ENCODE data around the gene SPSB2.

SPSB2 gene

DNA sequence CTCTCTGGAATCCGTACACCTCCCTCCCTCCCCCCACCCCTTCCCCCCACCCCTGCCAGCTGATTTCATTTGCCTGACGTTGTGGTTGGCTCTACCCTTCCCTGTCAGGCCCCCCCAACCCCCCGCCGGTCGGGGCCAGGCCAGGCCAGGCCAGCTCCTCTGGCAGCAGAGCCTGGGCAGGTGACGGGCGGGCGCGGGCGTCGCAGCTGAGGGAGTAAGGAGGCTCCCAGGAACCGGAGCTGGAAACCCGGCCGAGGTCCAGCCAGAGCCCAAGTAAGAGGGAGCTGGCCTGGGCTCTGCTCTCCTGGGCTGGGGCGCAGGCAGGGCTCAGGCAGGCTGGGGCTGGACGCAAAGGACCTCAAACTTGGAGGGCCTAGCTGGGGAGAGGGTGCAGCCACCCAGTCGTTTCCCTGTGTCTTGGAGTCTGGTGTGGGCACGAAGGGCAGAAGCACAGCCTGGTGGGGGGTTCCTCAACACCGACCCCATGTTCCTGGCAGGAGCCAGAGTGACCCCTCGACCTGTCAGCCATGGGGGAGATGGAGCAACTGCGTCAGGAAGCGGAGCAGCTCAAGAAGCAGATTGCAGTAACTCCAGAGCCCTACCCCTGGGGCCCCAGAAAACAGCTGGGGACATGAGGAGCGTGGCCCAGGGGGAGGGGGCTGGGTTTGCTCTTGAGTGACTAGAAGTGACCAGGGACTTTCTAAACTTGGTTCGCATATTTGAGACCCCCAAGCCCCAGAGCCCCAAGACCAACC lies 32.2 kb downstream of the SPSB2 start, which contains the start of gene GNB3:
Gene GNB3, plus strand, starts transcription at position 165 of the 755 bp plus-strand sequence. Its CDS starts 363 bp downstream, at position 528.
- no peak for DNase-seq
- intact Hi-C loops (cut with DNase I): no loop called here

DNA sequence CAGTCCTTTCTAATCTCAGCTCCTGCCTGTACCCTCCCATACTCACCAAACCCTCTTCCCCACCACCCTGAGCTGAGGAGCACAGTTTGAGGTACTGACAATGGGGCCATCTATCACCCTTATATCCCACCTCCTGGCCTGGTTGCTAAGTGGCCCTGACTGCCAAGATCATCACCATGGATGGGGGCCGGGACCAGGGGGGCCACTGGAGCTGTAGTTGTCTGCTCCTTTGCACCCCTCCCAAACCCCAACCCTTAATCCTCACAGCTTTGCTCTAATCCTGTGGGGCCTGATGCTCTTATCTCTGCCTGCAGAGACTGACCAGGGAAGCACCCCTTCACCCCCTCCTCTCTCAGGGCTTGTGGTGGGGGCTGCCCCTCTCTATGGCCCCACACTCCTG lies 32.8 kb downstream of the SPSB2 start:
- intact Hi-C loops (cut with DNase I): no loop called here
- no peak for DNase-seq

DNA sequence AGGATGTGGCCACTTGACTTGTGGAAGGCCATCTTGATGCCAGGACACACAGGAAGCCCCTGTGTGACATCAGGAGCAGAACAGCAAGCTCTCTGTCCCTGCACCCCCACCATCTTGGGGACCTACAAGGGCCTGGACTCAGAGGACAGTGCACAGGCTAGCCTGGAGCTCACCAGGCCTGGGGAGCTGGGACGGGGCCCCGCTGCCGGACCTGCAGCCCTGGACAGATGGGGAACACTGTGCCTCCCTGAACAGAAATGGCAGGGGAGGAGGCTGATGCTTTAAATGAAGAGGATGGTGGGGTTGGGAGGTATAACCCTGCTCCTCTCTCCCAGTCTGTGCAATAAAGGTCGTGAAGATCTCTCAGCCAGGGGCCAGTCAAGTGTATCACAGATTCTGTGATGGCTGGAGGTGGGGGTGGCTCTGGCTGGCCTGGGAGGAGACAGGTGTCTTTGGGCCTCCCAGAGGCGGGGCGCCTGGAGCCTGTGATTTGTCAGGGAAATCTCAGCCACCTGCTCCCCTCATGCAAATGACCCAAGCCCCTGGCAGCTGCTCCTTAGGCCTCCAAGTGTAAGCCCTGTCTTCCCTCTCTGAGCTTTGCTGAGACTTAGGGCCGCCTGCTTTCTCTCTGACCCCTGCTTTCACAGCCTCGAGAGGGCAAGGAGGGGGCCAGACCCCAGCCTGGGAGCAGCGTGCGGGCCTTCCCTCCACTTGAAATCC lies 33.5 kb downstream of the SPSB2 start:
- DNase-seq: peak in 1 of 42 donors; percentile 49
- intact Hi-C loops (cut with DNase I): no loop called here

DNA sequence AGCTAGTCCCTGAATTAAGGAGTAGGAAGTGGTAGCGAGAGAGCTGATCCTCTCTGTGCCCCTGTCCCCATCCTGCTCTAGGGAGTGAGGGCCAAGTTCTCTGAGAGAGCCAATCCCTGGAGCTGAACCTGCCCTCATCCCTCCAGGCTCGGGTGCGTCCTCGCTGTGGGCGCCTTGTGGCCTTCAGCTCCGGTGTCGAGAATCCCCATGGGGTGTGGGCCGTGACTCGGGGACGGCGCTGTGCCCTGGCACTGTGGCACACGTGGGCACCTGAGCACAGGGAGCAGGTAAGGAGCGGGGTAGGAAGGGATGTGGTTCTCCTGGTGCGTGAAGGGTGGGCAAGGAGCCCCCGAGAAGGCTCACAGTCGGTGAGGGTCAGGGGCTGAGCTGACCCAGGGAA lies 34.2 kb downstream of the SPSB2 start:
- no peak for DNase-seq
- intact Hi-C loops (cut with DNase I): no loop called here

DNA sequence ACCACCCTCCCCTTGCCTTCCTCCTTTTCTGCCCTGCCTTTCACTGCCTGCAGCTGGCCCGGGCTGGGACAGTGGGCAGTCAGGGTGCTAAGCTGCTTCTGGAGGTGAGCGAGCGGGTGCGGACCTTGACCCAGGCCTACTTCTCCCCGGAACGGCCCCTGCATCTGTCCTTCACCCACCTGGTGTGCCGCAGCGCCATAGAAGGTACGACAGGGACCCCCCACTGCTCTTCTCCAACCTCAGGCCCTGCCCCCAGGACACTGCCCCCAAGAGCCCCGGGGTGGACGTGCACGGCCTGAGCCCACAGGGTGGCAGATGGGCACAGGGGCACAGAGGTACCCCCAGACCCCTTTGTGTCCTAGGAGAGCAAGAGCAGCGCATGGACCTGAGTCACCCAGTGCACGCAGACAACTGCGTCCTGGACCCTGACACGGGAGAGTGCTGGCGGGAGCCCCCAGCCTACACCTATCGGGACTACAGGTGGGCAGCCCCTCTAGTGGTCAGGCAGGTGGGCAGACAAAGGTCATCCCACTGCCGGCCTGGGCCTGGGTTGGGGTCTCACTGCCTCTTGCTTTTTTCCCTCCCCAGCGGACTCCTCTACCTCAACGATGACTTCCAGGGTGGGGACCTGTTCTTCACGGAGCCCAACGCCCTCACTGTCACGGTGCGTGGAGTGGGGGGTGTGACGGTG lies 35.6 kb downstream of the SPSB2 start:
- intact Hi-C loops (cut with DNase I): no loop called here
- no peak for DNase-seq

DNA sequence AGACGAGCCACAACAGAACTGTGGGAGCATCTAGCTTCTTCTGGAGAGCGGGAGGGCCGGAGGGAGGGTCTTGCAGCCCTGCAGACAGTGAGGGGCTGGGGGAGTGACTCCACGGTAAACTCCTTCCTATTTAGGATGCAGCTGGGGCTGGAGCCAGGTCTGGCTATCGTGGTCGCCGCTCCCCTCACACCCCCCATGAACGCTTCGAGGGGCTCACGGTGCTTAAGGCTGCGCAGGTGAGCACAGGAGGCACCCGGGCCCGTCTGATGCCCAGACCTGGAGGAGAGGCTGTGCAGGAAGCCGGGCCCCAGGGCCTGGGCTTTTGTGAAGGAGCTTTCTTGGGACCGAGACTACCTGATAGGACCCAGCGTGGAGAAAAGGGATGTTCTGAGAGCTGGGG lies 36.3 kb downstream of the SPSB2 start:
- DNase-seq: no peak
- intact Hi-C loops (cut with DNase I): no loop called here

DNA sequence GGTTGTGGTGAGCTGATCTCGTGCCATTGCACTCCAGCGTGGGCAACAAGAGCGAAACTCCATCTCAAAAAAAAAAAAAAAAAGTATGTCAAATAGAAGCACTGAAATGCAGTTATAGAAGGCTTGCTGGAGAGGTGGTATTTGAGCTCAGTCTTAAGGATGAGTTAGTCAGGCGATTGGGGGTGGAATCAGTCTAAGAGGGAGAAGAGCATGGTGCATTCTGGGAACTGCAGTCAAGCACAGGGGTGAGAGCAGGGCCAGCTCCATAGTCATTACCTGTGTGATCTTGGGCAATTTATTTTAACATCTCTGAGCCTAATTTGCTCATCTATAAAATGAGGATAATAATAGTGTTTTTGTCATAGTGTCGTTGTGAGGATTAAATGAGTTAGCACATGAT lies 38.2 kb downstream of the SPSB2 start:
- intact Hi-C loops (cut with DNase I): no loop called here
- DNase-seq: peak in 30 of 42 donors; percentile 31 to 88 (median 60)

DNA sequence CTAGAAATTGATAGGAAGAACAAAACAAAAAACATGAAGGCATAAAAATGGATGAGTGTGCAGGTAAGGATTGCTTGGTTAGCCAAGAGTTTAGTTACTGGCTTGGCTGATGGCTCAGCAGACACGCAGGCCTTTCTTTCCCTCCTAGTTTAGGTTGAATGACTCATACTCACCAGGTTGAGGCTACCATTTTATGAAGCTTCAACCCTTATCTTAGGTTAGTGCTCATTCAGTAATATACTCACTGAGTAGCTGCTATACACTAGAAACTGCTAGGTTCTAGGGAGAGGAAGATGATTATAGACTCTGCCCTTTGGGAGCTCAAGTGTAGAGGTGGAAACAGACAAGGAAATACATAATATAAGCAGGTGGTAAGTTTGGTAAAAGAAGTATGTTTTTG lies 38.8 kb downstream of the SPSB2 start:
- intact Hi-C loops (cut with DNase I): no loop called here

DNA sequence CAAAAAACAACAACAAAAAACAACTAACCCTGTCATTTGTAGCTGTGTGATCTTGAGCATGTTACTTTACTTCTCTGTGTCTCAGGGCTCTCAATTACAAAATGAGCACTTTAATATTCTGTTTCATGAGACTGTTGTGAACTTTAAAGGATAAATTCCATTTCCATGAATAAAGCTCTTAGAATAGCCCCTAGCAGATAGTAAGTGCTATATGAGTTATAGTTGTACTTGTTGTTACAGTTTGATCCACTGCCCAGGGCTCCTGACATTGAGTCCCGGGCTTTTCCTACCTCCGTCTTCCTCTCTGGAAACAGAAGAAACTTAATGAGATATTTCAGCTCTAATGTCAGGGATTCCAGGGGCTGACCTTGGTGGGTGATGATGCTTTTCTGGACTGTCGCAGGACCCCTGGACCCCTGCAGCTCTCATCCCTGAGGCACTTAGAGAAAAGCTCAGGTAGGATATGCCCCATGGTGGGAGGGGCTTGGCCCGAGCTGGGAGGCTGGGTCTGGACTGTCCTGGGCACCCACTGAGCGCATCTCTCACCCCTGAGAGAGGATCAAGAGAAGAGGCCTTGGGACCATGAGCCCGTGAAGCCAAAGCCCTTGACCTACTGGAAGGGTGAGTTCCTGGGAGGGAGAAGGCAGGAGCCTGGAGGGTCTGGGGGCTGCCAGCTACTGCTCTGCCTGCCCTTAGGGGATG lies 39.8 kb downstream of the SPSB2 start:
- DNase-seq: no peak
- intact Hi-C loops (cut with DNase I): no loop called here

More for the DNA sequence above, 38.8 kb downstream of the SPSB2 start:
- no peak for DNase-seq

DNA sequence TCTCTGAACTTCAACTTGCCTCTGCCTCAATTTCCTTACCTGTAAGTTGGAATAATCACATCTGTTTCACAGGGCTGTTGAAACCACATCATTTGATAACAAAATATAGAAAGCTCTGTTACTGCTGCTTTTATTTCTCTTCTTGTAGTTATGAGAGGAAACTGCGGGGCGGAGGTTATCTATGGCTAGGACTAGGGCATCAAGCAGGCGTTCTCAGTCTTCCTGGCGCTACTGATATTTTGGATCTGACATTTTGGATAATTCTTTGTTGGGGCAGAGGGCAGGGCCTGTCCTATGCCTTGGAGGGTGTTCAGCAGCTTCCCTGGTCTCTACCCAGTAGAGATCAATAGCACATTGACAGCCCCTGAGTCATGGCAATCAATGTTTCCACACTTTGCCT lies 41.0 kb downstream of the SPSB2 start:
- no peak for DNase-seq
- intact Hi-C loops (cut with DNase I): no loop called here

DNA sequence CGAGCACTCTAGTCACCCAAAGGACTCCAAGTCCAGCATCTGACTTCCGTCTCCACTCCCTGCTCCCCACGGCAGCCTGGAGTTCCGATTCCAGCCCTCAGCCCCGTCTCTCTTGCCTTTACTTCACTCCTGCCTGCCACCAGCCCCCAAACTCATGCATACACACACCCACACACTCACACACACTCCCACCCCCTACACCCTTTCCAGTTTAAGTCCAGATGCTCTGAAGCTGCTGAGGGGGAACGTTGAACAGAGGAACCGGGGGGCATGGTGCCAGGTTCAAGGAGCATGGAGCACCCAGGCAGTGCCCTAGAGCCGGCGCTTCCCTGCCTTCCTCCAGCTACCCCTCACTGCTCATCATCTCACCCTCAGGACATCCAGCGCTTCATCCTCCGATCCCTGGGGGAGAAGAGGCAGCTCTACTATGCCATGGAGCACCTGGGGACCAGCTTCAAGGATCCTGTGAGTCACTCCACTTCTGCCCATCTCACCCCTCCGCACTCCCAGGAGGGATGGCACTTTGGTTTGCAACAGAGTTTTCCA lies 41.6 kb downstream of the SPSB2 start:
- DNase-seq: no peak

DNA sequence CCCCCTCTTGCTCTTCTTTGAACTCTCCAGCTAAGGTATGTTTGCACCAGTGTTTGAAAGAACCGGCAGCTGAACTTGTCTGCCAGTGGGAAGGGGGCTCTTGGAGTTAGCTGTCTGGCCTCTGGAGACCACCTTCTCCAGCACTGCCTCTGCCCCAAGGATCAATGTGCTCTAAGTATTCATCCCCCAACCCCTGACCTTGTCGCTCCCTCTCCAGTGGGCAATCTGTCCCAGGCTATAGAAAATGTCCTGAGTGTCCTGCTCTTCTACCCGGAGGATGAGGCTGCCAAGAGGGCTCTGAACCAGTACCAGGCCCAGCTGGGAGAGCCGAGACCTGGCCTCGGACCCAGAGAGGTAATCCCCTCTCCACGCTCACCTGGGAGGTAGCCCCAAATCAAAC lies 42.1 kb downstream of the SPSB2 start:
- intact Hi-C loops (cut with DNase I): no loop called here
- DNase-seq: no peak

More for the DNA sequence above, 41.6 kb downstream of the SPSB2 start:
- intact Hi-C loops (cut with DNase I): no loop called here

DNA sequence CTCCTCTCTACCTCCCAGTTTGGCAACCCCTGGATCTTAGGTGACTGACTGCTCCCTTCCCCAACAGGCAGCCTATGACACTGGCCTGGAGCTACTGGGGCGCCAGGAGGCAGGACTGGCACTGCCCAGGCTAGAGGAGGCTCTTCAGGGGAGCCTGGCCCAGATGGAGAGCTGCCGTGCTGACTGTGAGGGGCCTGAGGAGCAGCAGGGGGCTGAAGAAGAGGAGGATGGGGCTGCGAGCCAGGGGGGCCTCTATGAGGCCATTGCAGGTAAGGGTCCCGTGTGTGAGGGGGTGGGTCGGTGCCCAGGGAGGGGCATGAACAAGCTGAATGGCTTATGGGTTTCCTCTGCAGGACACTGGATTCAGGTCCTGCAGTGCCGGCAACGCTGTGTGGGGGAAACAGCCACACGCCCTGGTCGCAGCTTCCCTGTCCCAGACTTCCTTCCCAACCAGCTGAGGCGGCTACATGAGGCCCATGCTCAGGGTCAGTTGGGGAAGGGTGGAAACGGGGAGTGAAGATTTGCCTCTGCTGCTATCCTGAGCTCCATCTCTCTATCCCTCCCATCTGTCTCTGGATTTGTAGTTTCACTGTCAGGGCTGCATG lies 42.7 kb downstream of the SPSB2 start:
- intact Hi-C loops (cut with DNase I): no loop called here

DNA sequence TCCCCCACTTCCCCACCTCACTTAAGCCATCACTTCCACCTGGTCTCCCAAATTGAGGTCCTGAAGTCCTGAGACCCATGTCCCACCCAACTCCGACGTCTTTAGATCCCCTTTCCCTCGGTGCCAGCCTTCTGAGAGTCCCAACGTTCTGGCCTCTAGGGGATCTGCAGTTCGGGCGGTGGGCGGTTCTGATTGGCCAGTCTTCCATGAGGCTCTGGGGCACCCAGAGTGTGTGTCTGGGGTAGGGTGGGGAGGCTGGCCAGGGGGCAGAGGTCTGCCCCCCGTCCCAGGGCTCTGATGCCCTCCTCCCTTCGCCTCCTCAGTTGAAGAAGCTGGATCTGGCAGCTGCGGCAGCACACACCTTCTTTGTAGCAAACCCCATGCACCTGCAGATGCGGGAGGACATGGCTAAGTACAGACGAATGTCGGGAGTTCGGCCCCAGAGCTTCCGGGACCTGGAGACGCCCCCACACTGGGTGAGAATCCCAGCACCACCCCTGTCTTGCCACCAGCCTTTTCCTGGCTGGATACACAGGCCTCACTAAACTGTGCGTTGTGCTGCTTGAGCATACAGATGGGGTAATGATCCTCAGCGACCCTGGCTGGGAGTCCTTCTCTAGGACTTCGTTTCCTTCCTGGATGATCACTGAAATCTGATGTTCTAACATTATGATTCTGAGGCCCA lies 43.4 kb downstream of the SPSB2 start:
- intact Hi-C loops (cut with DNase I): loop anchor here (5.0 kb wide), 1 partner anchor 77 kb away; the partner anchor contains the start of gene MLF2
- peak in 2 of 42 donors; percentile 26 to 53 for DNase-seq

More for the DNA sequence above, 42.7 kb downstream of the SPSB2 start:
- no peak for DNase-seq

DNA sequence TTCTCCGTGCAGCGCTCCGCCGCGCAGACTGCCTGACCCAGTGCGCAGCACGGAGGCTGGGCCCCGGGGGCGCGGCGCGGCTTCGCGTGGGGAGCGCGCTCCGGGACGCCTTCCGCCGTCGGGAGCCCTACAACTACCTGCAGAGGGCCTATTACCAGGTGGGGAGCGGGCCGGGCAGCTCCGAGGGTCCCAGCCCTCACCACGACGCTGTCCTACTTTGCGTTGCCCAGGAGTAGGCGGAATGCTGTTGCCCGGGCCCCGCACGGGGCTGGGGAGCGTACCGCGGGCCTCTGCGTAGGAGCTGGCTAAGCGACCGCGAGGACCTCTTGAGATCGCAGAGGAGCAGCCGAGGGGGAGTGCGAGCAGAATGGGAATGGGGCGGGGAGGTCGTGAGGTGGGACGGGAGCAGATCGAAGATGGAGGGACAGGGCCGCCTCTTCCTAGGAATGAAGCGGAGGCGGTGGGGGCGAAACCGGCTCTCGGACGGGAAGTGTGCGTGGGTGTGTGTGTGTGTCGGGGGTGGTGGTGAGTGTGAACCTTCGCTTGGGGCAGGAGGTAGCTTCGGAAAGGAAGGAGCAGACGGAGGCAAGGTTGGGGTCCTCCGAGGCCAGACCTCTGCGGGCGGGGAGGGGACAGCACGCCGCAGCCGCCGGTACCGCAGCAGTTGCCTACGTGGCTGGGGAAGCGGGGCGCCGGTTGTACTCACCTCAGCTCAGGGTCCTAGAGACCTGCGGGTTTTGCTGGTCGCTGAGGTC lies 44.1 kb downstream of the SPSB2 start:
- intact Hi-C loops (cut with DNase I): loop anchor here (5.0 kb wide), 1 partner anchor 77 kb away; the partner anchor contains the start of gene MLF2
- peak in 33 of 42 donors; percentile 22 to 81 (median 56) for DNase-seq

DNA sequence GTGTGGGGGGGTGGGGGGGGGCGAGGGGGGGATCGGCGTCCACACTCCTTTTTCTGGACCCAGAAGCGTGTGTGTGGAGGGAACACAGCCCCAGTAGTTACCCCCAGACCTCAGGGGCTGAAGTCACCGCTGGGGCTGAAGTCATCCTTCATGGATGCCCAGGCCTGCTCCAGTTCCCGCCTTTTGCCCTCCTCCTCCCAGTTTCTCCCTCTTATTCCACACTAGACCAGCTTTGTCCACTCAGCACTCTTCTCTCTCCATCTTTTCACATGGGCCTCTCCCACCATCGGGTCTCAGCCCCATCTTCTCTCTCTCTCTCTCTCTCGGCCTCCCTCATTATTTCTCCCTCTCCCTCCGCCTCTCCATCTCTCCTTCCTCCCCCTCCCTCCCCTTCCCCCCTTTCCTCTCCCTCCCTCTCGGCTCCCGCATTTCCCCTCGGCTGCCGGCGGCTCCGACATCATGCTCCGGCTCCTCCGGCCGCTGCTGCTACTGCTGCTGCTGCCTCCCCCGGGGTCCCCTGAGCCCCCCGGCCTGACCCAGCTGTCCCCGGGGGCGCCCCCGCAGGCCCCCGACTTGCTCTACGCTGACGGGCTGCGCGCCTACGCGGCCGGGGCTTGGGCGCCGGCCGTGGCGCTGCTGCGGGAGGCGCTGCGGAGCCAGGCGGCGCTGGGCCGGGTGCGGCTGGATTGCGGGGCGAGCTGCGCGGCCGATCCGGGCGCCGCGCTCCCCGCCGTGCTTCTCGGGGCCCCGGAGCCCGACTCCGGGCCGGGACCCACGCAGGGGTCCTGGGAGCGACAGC lies 44.9 kb downstream of the SPSB2 start, which contains the start of gene P3H3:
Gene P3H3, plus strand, starts transcription at position 426 of the 799 bp plus-strand sequence. Its CDS starts 34 bp downstream, at position 460.
- peak in 32 of 42 donors; percentile 19 to 73 (median 54) for DNase-seq
- intact Hi-C loops (cut with DNase I): loop anchor here (5.0 kb wide), 1 partner anchor 76 kb away; the partner anchor contains the start of gene MLF2
